ENCODE data around the gene NDUFB5.
"Not testable (repeated sequence)": the region's sequence is repeated elsewhere in the genome, so short reads cannot be mapped to it uniquely, and the experiment has no call there.

NDUFB5 gene

DNA sequence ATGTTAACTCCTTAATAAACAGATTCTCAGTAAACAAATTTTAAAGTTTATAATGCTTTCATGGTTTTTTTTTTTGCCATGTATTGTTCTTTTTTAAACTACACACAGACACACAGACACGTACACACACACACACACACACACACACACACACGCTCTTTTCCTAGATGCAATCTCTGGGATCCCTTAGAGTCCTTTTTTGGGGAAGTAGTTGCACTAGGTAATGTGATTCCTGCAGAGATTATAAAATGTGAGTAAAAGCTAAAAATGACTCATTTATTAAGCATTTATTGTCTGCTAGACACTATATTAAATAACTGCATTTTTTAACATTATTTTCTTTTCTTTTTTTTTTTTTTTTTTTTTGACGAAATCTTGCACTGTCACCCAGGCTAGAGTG is 19.9 kb downstream of the NDUFB5 start:
- Histone ChIP-seq H3K27ac (ENCODE audit: low read depth in 2 of 2, low read length in 2 of 2) (no peak overlapping the region), H3K9ac (ENCODE audit: low read depth in 1 of 2, low read length in 2 of 2) (no peak overlapping the region), H3K4me3 (ENCODE audit: low read length in 2 of 2) (no peak overlapping the region), H3K4me1 (ENCODE audit: control insufficient read depth in 2 of 2, insufficient read depth in 2 of 2, low read length in 2 of 2) (no peaks in the 10 kb centered on the region), H3K36me3 (ENCODE audit: control insufficient read depth in 2 of 2, insufficient read depth in 2 of 2, low read length in 2 of 2) (peaks cover 23 to 43% of the 10 kb centered on the region in 2 donors), H3K9me3 (ENCODE audit: control insufficient read depth in 2 of 2, low read length in 2 of 2) (no peaks in the 10 kb centered on the region), H3K27me3 (ENCODE audit: control insufficient read depth in 2 of 2, insufficient read depth in 2 of 2, low read length in 2 of 2) (no peaks in the 10 kb centered on the region)

DNA sequence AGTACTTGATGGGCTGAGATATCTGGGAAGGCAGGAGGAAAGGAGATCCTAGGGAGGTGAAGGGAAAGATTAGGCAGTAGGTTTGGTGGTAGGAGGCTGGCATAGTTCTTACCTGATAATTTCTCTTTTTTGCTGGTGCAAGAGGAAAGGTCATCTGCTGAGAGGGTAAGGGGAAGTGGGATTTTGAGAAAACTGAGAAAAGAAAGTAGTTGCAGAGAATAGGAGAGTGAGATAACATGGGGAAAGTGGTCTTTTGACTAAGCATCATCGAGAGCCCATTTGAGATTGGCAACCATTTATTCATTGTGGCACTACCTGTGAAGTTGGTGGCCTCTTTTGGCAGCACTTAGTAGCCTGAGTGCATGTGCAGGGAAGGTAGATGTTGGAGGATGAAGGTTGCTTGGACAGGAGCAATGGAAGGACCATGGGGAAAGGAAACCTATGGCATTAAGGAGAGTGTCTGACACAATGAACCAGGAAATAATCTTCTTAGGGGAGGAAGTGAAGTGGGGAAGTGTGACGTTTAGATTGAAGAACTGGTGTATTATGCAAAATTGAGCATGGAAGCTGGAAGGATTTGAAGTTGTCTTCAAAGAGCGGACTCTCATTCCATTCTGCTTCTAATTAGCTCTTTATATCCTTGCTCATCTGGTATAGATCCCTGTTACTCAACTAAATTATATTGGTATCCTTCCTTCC is 26.3 kb downstream of the NDUFB5 start:
- no peak overlapping the region for H3K27ac ChIP-seq (ENCODE audit: low read depth in 2 of 2, low read length in 2 of 2)
- H3K9ac ChIP-seq (ENCODE audit: low read depth in 1 of 2, low read length in 2 of 2), result no peak overlapping the region
- no peaks in the 10 kb centered on the region for H3K27me3 ChIP-seq (ENCODE audit: control insufficient read depth in 2 of 2, insufficient read depth in 2 of 2, low read length in 2 of 2)
- no peaks in the 10 kb centered on the region for H3K4me1 ChIP-seq (ENCODE audit: control insufficient read depth in 2 of 2, insufficient read depth in 2 of 2, low read length in 2 of 2)
- no peak overlapping the region for H3K4me3 ChIP-seq (ENCODE audit: low read length in 2 of 2)
- no peaks in the 10 kb centered on the region for H3K36me3 ChIP-seq (ENCODE audit: control insufficient read depth in 2 of 2, insufficient read depth in 2 of 2, low read length in 2 of 2)
- no peaks in the 10 kb centered on the region for H3K9me3 ChIP-seq (ENCODE audit: control insufficient read depth in 2 of 2, low read length in 2 of 2)

DNA sequence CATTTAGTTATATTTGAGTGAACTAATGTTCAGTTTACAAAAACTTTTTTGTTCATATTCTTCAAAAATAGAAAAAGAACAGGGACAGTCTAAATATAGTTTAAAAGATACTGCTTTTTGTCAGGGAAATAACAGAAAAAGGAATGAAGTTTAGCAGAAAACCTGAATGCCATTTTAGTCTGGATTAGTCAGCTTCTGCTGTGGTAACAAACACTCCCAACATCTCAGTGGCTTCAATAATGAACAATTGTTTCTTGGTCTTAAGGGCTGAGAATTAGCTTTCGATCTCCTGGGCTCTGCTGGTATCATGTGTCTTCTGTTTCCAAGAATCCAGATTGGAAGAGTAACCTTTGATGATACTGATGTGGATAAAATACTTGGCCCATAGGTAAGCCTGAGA is 35.9 kb downstream of the NDUFB5 start:
- Histone ChIP-seq H3K9ac (ENCODE audit: low read depth in 1 of 2, low read length in 2 of 2) (no peak overlapping the region), H3K4me3 (ENCODE audit: low read length in 2 of 2) (no peak overlapping the region), H3K36me3 (ENCODE audit: control insufficient read depth in 2 of 2, insufficient read depth in 2 of 2, low read length in 2 of 2) (no peaks in the 10 kb centered on the region), H3K9me3 (ENCODE audit: control insufficient read depth in 2 of 2, low read length in 2 of 2) (no peaks in the 10 kb centered on the region), H3K27ac (ENCODE audit: low read depth in 2 of 2, low read length in 2 of 2) (no peak overlapping the region), H3K27me3 (ENCODE audit: control insufficient read depth in 2 of 2, insufficient read depth in 2 of 2, low read length in 2 of 2) (no peaks in the 10 kb centered on the region), H3K4me1 (ENCODE audit: control insufficient read depth in 2 of 2, insufficient read depth in 2 of 2, low read length in 2 of 2) (peaks cover 2 to 4% of the 10 kb centered on the region in 2 donors)

DNA sequence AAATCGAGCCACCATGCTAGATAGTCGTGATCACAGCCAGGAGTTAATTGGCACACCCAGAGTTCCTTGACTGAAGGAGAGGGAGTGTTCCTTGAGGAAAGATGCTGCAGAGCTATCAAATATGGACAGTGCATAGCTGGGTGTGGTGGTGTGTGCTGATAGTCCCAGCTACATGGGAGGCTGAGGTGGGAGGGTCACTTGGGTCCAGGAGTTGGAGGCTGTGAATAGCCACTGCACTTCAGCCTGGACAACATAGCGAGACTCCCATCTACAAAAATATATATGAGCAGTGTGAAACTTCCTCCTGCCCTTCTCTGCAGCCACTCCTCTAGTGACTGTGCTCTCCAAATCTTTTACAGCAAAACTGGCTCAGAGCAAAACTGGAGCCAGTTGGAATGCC is 38.3 kb downstream of the NDUFB5 start:
- no peak overlapping the region for H3K4me3 ChIP-seq (ENCODE audit: low read length in 2 of 2)
- no peaks in the 10 kb centered on the region for H3K9me3 ChIP-seq (ENCODE audit: control insufficient read depth in 2 of 2, low read length in 2 of 2)
- no peaks in the 10 kb centered on the region for H3K27me3 ChIP-seq (ENCODE audit: control insufficient read depth in 2 of 2, insufficient read depth in 2 of 2, low read length in 2 of 2)
- no peak overlapping the region for H3K9ac ChIP-seq (ENCODE audit: low read depth in 1 of 2, low read length in 2 of 2)
- H3K4me1 ChIP-seq (ENCODE audit: control insufficient read depth in 2 of 2, insufficient read depth in 2 of 2, low read length in 2 of 2), result peaks cover 2 to 4% of the 10 kb centered on the region in 2 donors
- no peak overlapping the region for H3K27ac ChIP-seq (ENCODE audit: low read depth in 2 of 2, low read length in 2 of 2)
- no peaks in the 10 kb centered on the region for H3K36me3 ChIP-seq (ENCODE audit: control insufficient read depth in 2 of 2, insufficient read depth in 2 of 2, low read length in 2 of 2)

DNA sequence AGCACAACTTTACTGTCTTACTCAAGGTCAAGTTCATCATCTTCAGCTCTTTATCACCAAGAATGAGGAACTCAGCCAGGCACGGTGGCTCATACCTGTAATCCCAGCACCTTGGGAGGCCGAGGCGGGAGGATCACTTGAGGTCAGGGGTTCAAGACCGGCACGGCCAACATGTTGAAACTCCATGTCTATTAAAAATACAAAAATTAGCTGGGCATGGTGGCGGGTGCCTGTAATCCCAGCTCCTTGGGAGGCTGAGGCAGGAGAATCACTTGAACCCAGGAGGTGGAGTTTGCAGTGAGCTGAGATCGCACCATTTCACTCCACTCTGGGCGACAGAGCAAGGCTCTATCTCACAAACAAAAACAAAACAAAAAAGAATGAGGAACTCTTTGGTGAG is 39.2 kb downstream of the NDUFB5 start:
- not testable (repeated sequence) for H3K9ac ChIP-seq (ENCODE audit: low read depth in 1 of 2, low read length in 2 of 2); H3K36me3 ChIP-seq (ENCODE audit: control insufficient read depth in 2 of 2, insufficient read depth in 2 of 2, low read length in 2 of 2); H3K4me3 ChIP-seq (ENCODE audit: low read length in 2 of 2); H3K27ac ChIP-seq (ENCODE audit: low read depth in 2 of 2, low read length in 2 of 2); H3K27me3 ChIP-seq (ENCODE audit: control insufficient read depth in 2 of 2, insufficient read depth in 2 of 2, low read length in 2 of 2); H3K4me1 ChIP-seq (ENCODE audit: control insufficient read depth in 2 of 2, insufficient read depth in 2 of 2, low read length in 2 of 2); H3K9me3 ChIP-seq (ENCODE audit: control insufficient read depth in 2 of 2, low read length in 2 of 2)

DNA sequence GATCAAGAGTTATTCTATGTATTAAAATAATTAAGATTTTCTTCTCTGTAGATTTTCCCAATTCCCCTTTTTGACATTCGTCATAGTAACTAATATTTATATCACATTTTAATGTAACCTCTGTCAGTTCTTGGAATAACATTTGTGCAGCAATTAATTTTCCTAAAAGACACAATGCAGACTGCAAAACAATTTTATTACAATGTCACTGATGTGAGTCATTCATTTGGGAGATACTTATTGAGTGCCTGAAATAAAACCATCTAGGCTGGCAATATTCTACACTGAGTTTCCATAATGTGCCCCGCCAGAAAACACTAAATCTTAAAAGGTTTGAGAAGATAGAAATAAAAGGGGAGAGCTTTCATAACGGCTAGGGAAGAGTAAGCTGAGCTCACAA is 41.6 kb downstream of the NDUFB5 start:
- no peaks in the 10 kb centered on the region for H3K9me3 ChIP-seq (ENCODE audit: control insufficient read depth in 2 of 2, low read length in 2 of 2)
- no peaks in the 10 kb centered on the region for H3K36me3 ChIP-seq (ENCODE audit: control insufficient read depth in 2 of 2, insufficient read depth in 2 of 2, low read length in 2 of 2)
- H3K4me1 ChIP-seq (ENCODE audit: control insufficient read depth in 2 of 2, insufficient read depth in 2 of 2, low read length in 2 of 2), result peaks cover 2 to 4% of the 10 kb centered on the region in 2 donors
- no peak overlapping the region for H3K27ac ChIP-seq (ENCODE audit: low read depth in 2 of 2, low read length in 2 of 2)
- no peak overlapping the region for H3K9ac ChIP-seq (ENCODE audit: low read depth in 1 of 2, low read length in 2 of 2)
- no peak overlapping the region for H3K4me3 ChIP-seq (ENCODE audit: low read length in 2 of 2)
- no peaks in the 10 kb centered on the region for H3K27me3 ChIP-seq (ENCODE audit: control insufficient read depth in 2 of 2, insufficient read depth in 2 of 2, low read length in 2 of 2)

DNA sequence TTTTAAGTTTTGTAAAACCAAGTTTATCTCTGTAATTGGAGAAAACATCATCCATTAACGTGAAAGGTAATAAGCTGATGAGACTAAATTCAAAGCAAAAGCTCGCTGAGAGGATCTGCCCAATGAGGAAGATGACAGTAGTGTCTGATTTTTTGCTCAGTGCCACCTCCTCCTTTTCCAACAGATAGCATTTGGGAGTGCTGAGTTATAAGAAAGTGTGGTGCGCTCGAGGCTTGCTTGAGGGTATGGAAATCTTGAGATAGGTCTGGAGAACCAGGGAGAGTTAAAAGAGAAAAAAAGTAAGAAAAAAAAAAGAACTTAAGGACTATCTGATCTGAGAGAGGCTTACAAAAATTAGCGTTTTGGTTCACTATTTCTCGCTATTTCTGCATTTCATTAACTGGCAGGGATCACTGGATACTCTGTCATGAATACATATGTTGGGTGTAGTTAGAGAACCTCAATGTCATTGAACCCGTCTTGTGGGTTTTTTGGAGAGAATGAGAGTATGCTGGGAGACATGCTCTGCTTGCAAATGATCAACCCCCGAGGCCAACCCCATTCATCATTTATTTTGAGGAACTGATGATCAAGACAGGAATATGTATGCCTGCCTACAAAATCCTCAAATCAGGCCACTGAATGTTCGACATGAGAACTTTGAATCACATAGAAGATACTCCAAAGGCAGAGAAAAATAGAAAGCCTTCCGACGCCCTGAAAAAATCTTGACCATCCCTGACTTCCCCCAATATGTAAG is 47.3 kb downstream of the NDUFB5 start:
- no peaks in the 10 kb centered on the region for H3K27me3 ChIP-seq (ENCODE audit: control insufficient read depth in 2 of 2, insufficient read depth in 2 of 2, low read length in 2 of 2)
- peaks cover 3 to 8% of the 10 kb centered on the region in 2 donors for H3K4me1 ChIP-seq (ENCODE audit: control insufficient read depth in 2 of 2, insufficient read depth in 2 of 2, low read length in 2 of 2)
- no peaks in the 10 kb centered on the region for H3K9me3 ChIP-seq (ENCODE audit: control insufficient read depth in 2 of 2, low read length in 2 of 2)
- H3K4me3 ChIP-seq (ENCODE audit: low read length in 2 of 2), result peak overlapping the region; percentile 74 to 92
- H3K27ac ChIP-seq (ENCODE audit: low read depth in 2 of 2, low read length in 2 of 2), result peak overlapping the region in 1 of 2 donors; percentile 34
- H3K9ac ChIP-seq (ENCODE audit: low read depth in 1 of 2, low read length in 2 of 2), result peak overlapping the region in 1 of 2 donors; percentile 65
- H3K36me3 ChIP-seq (ENCODE audit: control insufficient read depth in 2 of 2, insufficient read depth in 2 of 2, low read length in 2 of 2), result no peaks in the 10 kb centered on the region

DNA sequence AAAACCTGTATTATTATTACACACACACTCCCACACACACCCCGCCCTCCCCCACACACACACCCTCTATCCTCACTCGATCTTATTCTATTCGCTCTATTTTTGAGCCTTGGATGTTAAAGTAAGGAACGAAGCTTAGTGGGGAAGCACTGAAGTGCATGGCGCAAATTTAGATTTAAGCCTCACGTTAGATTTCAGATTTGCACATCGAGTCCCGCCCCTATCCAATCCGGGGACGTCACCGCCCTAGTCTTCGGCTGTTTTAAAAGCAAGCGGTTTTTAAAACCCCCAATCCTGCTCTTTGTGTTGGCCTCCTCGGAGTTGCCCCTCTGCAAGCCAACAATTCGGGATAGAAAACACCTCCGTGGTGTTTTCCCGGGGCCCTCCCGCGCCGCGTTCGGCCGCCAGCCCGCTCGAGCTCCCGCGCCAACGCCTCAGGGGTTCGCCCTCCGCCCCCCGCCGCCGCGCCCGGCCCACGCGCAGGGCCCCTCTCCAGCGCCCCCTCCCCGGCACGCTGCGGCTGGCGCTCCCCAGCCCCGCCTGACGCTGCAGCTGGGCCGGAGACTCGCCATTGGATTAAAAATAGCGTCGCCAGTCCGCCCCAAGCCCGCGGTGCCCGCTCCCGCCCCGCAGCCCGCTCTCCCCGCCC is 48.0 kb downstream of the NDUFB5 start, which contains the start of gene USP13:
TSS of gene USP13 (plus strand) at position 594 of the 649 bp plus-strand sequence. CDS start 186 bp downstream, outside the sequence.
- peaks cover 3 to 8% of the 10 kb centered on the region in 2 donors for H3K4me1 ChIP-seq (ENCODE audit: control insufficient read depth in 2 of 2, insufficient read depth in 2 of 2, low read length in 2 of 2)
- H3K9me3 ChIP-seq (ENCODE audit: control insufficient read depth in 2 of 2, low read length in 2 of 2), result no peaks in the 10 kb centered on the region
- H3K27me3 ChIP-seq (ENCODE audit: control insufficient read depth in 2 of 2, insufficient read depth in 2 of 2, low read length in 2 of 2), result no peaks in the 10 kb centered on the region
- H3K36me3 ChIP-seq (ENCODE audit: control insufficient read depth in 2 of 2, insufficient read depth in 2 of 2, low read length in 2 of 2), result no peaks in the 10 kb centered on the region
- peak within 1 kb of the TSS; percentile 65 to 72 for H3K9ac ChIP-seq (ENCODE audit: low read depth in 1 of 2, low read length in 2 of 2)
- peak within 1 kb of the TSS; percentile 71 to 78 for H3K27ac ChIP-seq (ENCODE audit: low read depth in 2 of 2, low read length in 2 of 2)
- peak within 1 kb of the TSS; percentile 74 to 92 for H3K4me3 ChIP-seq (ENCODE audit: low read length in 2 of 2)

DNA sequence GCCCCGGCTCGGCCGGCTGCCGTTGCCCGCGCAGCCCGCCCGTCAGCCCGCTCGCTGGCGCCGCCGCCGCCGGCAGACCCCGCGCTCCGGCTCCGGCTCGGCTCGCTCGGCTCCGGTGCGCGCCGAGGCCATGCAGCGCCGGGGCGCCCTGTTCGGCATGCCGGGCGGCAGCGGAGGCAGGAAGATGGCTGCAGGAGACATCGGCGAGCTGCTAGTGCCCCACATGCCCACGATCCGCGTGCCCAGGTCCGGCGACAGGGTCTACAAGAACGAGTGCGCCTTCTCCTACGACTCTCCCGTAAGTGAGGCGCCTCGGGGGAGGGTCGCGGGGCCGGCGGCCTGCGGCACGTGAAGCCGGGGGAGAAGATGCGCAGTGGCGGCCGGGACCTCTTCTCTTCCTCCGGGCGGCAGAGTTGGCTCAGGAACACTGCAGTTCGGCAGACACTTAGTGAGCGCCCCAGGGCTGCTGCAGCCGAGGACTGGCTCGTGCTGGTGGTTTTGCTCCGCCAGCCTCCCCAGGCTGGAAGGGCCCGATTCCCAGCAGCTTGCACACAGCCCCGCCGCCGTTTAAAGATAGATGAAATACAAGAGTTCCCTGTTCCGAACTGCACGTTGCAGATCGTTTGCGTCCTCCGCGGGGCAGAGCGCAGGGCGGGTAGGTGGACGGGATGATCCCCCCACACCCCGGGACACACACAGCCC is 48.7 kb downstream of the NDUFB5 start:
- no peaks in the 10 kb centered on the region for H3K9me3 ChIP-seq (ENCODE audit: control insufficient read depth in 2 of 2, low read length in 2 of 2)
- H3K9ac ChIP-seq (ENCODE audit: low read depth in 1 of 2, low read length in 2 of 2), result peak overlapping the region; percentile 61 to 72
- no peaks in the 10 kb centered on the region for H3K27me3 ChIP-seq (ENCODE audit: control insufficient read depth in 2 of 2, insufficient read depth in 2 of 2, low read length in 2 of 2)
- peak overlapping the region; percentile 71 to 78 for H3K27ac ChIP-seq (ENCODE audit: low read depth in 2 of 2, low read length in 2 of 2)
- H3K36me3 ChIP-seq (ENCODE audit: control insufficient read depth in 2 of 2, insufficient read depth in 2 of 2, low read length in 2 of 2), result no peaks in the 10 kb centered on the region
- peak overlapping the region; percentile 74 to 92 for H3K4me3 ChIP-seq (ENCODE audit: low read length in 2 of 2)
- H3K4me1 ChIP-seq (ENCODE audit: control insufficient read depth in 2 of 2, insufficient read depth in 2 of 2, low read length in 2 of 2), result peaks cover 3 to 8% of the 10 kb centered on the region in 2 donors

All from mucosa of rectum (tissue), 2 donors.